HEK293 (cell line): Measurements from ENCODE around the gene TAOK3.

Experiments used
- EGR2 ChIP-seq: fragments of 450-650 bp; formaldehyde crosslinking; IDR thresholded peaks from 2 replicates; pipeline ENCODE4 v1.5.1; 2016; ENCODE audit warnings: low read depth, missing biosample characterization, missing genetic modification characterization
- GLIS2 ChIP-seq: fragments of 450-650 bp; formaldehyde crosslinking; IDR thresholded peaks from 2 replicates; pipeline ENCODE4 v1.5.1; 2016; ENCODE audit warnings: missing biosample characterization, missing genetic modification characterization
- MEIS1 ChIP-seq: sonication (generic); formaldehyde crosslinking; IDR thresholded peaks from 2 replicates; pipeline ENCODE4 v1.8.1; 2022; ENCODE audit warnings: missing genetic modification reagents, mild to moderate bottlenecking, borderline replicate concordance
- RBAK ChIP-seq: fragments of 450-650 bp; formaldehyde crosslinking; IDR thresholded peaks from 2 replicates; pipeline ENCODE4 v1.5.1; 2016; ENCODE audit warnings: missing biosample characterization, missing genetic modification characterization
- SCRT2 ChIP-seq: fragments of 450-650 bp; formaldehyde crosslinking; IDR thresholded peaks from 2 replicates; pipeline ENCODE4 v1.5.1; 2016; ENCODE audit warnings: missing biosample characterization, missing genetic modification characterization
- TRIM28 ChIP-seq: IDR thresholded peaks from 2 replicates; pipeline ENCODE4 v1.6.1; 2011; ENCODE audit warnings: low read length, control low read depth, borderline replicate concordance
- ZBTB48 ChIP-seq: fragments of 450-650 bp; formaldehyde crosslinking; IDR thresholded peaks from 2 replicates; pipeline ENCODE4 v1.5.1; 2016; ENCODE audit warnings: missing biosample characterization, missing genetic modification characterization
- ZNF10 ChIP-seq: fragments of 450-650 bp; formaldehyde crosslinking; IDR thresholded peaks from 2 replicates; pipeline ENCODE4 v1.5.1; 2017; ENCODE audit warnings: missing biosample characterization, missing genetic modification characterization
- ZNF221 ChIP-seq: fragments of 450-650 bp; formaldehyde crosslinking; IDR thresholded peaks from 2 replicates; pipeline ENCODE4 v1.5.1; 2017; ENCODE audit warnings: missing biosample characterization, missing genetic modification characterization, borderline replicate concordance
- ZNF292 ChIP-seq: fragments of 450-650 bp; formaldehyde crosslinking; IDR thresholded peaks from 2 replicates; pipeline ENCODE4 v1.5.1; 2016; ENCODE audit warnings: low read depth, missing biosample characterization, missing genetic modification characterization, borderline replicate concordance
- ZNF302 ChIP-seq: fragments of 450-650 bp; formaldehyde crosslinking; IDR thresholded peaks from 2 replicates; pipeline ENCODE4 v1.5.1; 2016; ENCODE audit warnings: missing biosample characterization, missing genetic modification characterization, low read depth
- ZNF354C ChIP-seq: fragments of 450-650 bp; formaldehyde crosslinking; IDR thresholded peaks from 2 replicates; pipeline ENCODE4 v1.5.1; 2016; ENCODE audit warnings: missing biosample characterization, missing genetic modification characterization, low read depth, borderline replicate concordance
- ZNF37A ChIP-seq: fragments of 450-650 bp; IDR thresholded peaks from 2 replicates; pipeline ENCODE4 v1.5.1; 2018; ENCODE audit warnings: missing biosample characterization, missing genetic modification characterization
- ZNF404 ChIP-seq: fragments of 450-650 bp; formaldehyde crosslinking; IDR thresholded peaks from 2 replicates; pipeline ENCODE4 v1.5.1; 2017; ENCODE audit warnings: missing biosample characterization, missing genetic modification characterization
- ZNF501 ChIP-seq: fragments of 450-650 bp; formaldehyde crosslinking; IDR thresholded peaks from 2 replicates; pipeline ENCODE4 v1.5.1; 2016; ENCODE audit warnings: missing biosample characterization, missing genetic modification characterization
- ZNF530 ChIP-seq: fragments of 450-650 bp; formaldehyde crosslinking; IDR thresholded peaks from 2 replicates; pipeline ENCODE4 v1.5.1; 2016; ENCODE audit warnings: low read depth, missing biosample characterization, missing genetic modification characterization
- ZNF610 ChIP-seq: fragments of 450-650 bp; formaldehyde crosslinking; IDR thresholded peaks from 2 replicates; pipeline ENCODE4 v1.5.1; 2016; ENCODE audit warnings: missing biosample characterization, missing genetic modification characterization, borderline replicate concordance
- ZNF629 ChIP-seq: fragments of 450-650 bp; formaldehyde crosslinking; IDR thresholded peaks from 2 replicates; pipeline ENCODE4 v1.5.1; 2017; ENCODE audit warnings: missing biosample characterization, missing genetic modification characterization
- ZNF658 ChIP-seq: fragments of 450-650 bp; formaldehyde crosslinking; IDR thresholded peaks from 2 replicates; pipeline ENCODE4; 2016; ENCODE audit warnings: missing biosample characterization, missing genetic modification characterization
- ZNF692 ChIP-seq: fragments of 450-650 bp; formaldehyde crosslinking; IDR thresholded peaks from 2 replicates; pipeline ENCODE4 v1.5.1; 2016; ENCODE audit warnings: missing biosample characterization, missing genetic modification characterization
- TF ChIP-seq, protein P1 (sequence below): fragments of 450-650 bp; formaldehyde crosslinking; IDR thresholded peaks from 2 replicates; pipeline ENCODE4 v1.5.1; 2017; ENCODE audit warnings: missing biosample characterization, missing genetic modification characterization
- TF ChIP-seq, protein P2 (sequence below): fragments of 450-650 bp; formaldehyde crosslinking; IDR thresholded peaks from 2 replicates; pipeline ENCODE4 v1.5.1; 2016; ENCODE audit warnings: missing biosample characterization, missing genetic modification characterization, low read depth
- TF ChIP-seq, protein P3 (sequence below): fragments of 450-650 bp; formaldehyde crosslinking; IDR thresholded peaks from 2 replicates; pipeline ENCODE4 v1.5.1; 2016; ENCODE audit warnings: missing biosample characterization, missing genetic modification characterization
- TF ChIP-seq, protein P4 (sequence below): fragments of 450-650 bp; formaldehyde crosslinking; conservative IDR thresholded peaks from 2 replicates; pipeline ENCODE4 v1.5.1; 2016; ENCODE audit warnings: low read depth, missing biosample characterization, missing genetic modification characterization
- TF ChIP-seq, protein P5 (sequence below): fragments of 450-650 bp; formaldehyde crosslinking; IDR thresholded peaks from 2 replicates; pipeline ENCODE4 v1.5.1; 2016; ENCODE audit warnings: missing biosample characterization, missing genetic modification characterization
- TF ChIP-seq, protein P6 (sequence below): fragments of 450-650 bp; formaldehyde crosslinking; IDR thresholded peaks from 2 replicates; pipeline ENCODE4 v1.5.1; 2016; ENCODE audit warnings: missing biosample characterization, missing genetic modification characterization

The TAOK3 gene

GRCh38 chr12:118103201-118103600 is 269.5 kb downstream of the TAOK3 start (continued):
- TF ChIP-seq ZNF354C (tag by site-specific recombination) (no peak), ZNF658 (tag by site-specific recombination) (no peak), ZNF404 (tag by site-specific recombination) (no peak), ZNF629 (tag by site-specific recombination) (no peak), ZNF10 (no peak), ZNF37A (tag by site-specific recombination) (no peak), SCRT2 (no peak), GLIS2 (tag by site-specific recombination) (0 out of 2 replicates have a peak, but pooled peaks have one; percentile 7), ZNF292 (tag by site-specific recombination) (no peak), TRIM28 (no peak), ZNF530 (no peak), ZNF692 (no peak), ZBTB48 (tag by site-specific recombination) (peak; percentile 49; the same call in 1 of the 2 replicates), ZNF302 (tag by site-specific recombination) (no peak), EGR2 (tag by site-specific recombination) (peak; percentile 48; the same call in 1 of the 2 replicates), ZNF221 (tag by site-specific recombination) (no peak), ZNF610 (tag by site-specific recombination) (no peak), MEIS1 (CRISPR knock-in tag) (no peak), RBAK (tag by site-specific recombination) (no peak), ZNF501 (0 out of 2 replicates have a peak, but pooled peaks have one; percentile 23)
- TF ChIP-seq, protein P1, sequence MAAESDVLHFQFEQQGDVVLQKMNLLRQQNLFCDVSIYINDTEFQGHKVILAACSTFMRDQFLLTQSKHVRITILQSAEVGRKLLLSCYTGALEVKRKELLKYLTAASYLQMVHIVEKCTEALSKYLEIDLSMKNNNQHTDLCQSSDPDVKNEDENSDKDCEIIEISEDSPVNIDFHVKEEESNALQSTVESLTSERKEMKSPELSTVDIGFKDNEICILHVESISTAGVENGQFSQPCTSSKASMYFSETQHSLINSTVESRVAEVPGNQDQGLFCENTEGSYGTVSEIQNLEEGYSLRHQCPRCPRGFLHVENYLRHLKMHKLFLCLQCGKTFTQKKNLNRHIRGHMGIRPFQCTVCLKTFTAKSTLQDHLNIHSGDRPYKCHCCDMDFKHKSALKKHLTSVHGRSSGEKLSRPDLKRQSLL (tag by site-specific recombination) = no peak
- TF ChIP-seq, protein P2, sequence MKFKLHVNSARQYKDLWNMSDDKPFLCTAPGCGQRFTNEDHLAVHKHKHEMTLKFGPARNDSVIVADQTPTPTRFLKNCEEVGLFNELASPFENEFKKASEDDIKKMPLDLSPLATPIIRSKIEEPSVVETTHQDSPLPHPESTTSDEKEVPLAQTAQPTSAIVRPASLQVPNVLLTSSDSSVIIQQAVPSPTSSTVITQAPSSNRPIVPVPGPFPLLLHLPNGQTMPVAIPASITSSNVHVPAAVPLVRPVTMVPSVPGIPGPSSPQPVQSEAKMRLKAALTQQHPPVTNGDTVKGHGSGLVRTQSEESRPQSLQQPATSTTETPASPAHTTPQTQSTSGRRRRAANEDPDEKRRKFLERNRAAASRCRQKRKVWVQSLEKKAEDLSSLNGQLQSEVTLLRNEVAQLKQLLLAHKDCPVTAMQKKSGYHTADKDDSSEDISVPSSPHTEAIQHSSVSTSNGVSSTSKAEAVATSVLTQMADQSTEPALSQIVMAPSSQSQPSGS (tag by site-specific recombination) = no peak
- TF ChIP-seq, protein P3, sequence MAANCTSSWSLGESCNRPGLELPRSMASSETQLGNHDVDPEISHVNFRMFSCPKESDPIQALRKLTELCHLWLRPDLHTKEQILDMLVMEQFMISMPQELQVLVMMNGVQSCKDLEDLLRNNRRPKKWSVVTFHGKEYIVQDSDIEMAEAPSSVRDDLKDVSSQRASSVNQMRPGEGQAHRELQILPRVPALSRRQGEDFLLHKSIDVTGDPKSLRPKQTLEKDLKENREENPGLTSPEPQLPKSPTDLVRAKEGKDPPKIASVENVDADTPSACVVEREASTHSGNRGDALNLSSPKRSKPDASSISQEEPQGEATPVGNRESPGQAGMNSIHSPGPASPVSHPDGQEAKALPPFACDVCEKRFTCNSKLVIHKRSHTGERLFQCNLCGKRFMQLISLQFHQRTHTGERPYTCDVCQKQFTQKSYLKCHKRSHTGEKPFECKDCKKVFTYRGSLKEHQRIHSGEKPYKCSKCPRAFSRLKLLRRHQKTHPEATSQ (tag by site-specific recombination) = no peak
- TF ChIP-seq, protein P4, sequence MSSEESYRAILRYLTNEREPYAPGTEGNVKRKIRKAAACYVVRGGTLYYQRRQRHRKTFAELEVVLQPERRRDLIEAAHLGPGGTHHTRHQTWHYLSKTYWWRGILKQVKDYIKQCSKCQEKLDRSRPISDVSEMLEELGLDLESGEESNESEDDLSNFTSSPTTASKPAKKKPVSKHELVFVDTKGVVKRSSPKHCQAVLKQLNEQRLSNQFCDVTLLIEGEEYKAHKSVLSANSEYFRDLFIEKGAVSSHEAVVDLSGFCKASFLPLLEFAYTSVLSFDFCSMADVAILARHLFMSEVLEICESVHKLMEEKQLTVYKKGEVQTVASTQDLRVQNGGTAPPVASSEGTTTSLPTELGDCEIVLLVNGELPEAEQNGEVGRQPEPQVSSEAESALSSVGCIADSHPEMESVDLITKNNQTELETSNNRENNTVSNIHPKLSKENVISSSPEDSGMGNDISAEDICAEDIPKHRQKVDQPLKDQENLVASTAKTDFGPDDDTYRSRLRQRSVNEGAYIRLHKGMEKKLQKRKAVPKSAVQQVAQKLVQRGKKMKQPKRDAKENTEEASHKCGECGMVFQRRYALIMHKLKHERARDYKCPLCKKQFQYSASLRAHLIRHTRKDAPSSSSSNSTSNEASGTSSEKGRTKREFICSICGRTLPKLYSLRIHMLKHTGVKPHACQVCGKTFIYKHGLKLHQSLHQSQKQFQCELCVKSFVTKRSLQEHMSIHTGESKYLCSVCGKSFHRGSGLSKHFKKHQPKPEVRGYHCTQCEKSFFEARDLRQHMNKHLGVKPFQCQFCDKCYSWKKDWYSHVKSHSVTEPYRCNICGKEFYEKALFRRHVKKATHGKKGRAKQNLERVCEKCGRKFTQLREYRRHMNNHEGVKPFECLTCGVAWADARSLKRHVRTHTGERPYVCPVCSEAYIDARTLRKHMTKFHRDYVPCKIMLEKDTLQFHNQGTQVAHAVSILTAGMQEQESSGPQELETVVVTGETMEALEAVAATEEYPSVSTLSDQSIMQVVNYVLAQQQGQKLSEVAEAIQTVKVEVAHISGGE (tag by site-specific recombination) = no peak
- TF ChIP-seq, protein P5, sequence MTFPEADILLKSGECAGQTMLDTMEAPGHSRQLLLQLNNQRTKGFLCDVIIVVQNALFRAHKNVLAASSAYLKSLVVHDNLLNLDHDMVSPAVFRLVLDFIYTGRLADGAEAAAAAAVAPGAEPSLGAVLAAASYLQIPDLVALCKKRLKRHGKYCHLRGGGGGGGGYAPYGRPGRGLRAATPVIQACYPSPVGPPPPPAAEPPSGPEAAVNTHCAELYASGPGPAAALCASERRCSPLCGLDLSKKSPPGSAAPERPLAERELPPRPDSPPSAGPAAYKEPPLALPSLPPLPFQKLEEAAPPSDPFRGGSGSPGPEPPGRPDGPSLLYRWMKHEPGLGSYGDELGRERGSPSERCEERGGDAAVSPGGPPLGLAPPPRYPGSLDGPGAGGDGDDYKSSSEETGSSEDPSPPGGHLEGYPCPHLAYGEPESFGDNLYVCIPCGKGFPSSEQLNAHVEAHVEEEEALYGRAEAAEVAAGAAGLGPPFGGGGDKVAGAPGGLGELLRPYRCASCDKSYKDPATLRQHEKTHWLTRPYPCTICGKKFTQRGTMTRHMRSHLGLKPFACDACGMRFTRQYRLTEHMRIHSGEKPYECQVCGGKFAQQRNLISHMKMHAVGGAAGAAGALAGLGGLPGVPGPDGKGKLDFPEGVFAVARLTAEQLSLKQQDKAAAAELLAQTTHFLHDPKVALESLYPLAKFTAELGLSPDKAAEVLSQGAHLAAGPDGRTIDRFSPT (tag by site-specific recombination) = no peak
- TF ChIP-seq, protein P6, sequence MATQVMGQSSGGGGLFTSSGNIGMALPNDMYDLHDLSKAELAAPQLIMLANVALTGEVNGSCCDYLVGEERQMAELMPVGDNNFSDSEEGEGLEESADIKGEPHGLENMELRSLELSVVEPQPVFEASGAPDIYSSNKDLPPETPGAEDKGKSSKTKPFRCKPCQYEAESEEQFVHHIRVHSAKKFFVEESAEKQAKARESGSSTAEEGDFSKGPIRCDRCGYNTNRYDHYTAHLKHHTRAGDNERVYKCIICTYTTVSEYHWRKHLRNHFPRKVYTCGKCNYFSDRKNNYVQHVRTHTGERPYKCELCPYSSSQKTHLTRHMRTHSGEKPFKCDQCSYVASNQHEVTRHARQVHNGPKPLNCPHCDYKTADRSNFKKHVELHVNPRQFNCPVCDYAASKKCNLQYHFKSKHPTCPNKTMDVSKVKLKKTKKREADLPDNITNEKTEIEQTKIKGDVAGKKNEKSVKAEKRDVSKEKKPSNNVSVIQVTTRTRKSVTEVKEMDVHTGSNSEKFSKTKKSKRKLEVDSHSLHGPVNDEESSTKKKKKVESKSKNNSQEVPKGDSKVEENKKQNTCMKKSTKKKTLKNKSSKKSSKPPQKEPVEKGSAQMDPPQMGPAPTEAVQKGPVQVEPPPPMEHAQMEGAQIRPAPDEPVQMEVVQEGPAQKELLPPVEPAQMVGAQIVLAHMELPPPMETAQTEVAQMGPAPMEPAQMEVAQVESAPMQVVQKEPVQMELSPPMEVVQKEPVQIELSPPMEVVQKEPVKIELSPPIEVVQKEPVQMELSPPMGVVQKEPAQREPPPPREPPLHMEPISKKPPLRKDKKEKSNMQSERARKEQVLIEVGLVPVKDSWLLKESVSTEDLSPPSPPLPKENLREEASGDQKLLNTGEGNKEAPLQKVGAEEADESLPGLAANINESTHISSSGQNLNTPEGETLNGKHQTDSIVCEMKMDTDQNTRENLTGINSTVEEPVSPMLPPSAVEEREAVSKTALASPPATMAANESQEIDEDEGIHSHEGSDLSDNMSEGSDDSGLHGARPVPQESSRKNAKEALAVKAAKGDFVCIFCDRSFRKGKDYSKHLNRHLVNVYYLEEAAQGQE (tag by site-specific recombination) = no peak
